Pancreas (tissue), 10 donors: ENCODE data around the gene NECAB2. TPM values are rescaled to one million over a fixed set of nuclear protein-coding genes. Genes with fewer than 3 reads are reported as not detected.
A peak's percentile ranks its signal among the peaks of the same experiment; 100 is the strongest.

ENCODE experiments used
- ATAC-seq, 4 donors: fragments of 200-7000 bp; cut with Tn5 transposase; one replicate each; pipeline versions ENCODE4 v1.8.0 to v1.9.1; 2020; ENCODE audit warnings: mild to moderate bottlenecking in 4 of 4, moderate library complexity in 4 of 4
- DNase-seq, 6 donors: peaks; one replicate each; pipeline ENCODE4 v3.0.0-alpha.2; 2020
- FAIRE-seq: peaks from 2 replicates; lab custom pipeline; 2012; peaks lifted over from hg19 to GRCh38; lab: Jason Lieb, UNC
- H3K27ac ChIP-seq, 4 donors: fragments of 200-600 bp; sonication (generic); 1 replicate in 3 of 4; 2 replicates in 1 of 4; pipeline versions ENCODE4 v1.5.0 to v1.8.0; 2020
- H3K27me3 ChIP-seq, 4 donors: fragments of 200-600 bp; one replicate each; pipeline ENCODE4 v1.8.0; 2021
- H3K36me3 ChIP-seq, 3 donors: fragments of 200-600 bp; sonication (generic) in 1 of 3; one replicate each; pipeline versions ENCODE4 v1.5.0 to v1.8.0; 2020 to 2021
- H3K4me1 ChIP-seq, 3 donors: fragments of 200-600 bp; one replicate each; pipeline ENCODE4 v1.8.0; 2021
- H3K4me3 ChIP-seq, 4 donors: fragments of 200-600 bp; sonication (generic) in 2 of 4; one replicate each; pipeline versions ENCODE4 v1.5.0 to v1.8.0; 2020 to 2021
- H3K9me3 ChIP-seq, 4 donors: fragments of 200-600 bp; one replicate each; pipeline ENCODE4 v1.8.0; 2021
- CTCF ChIP-seq, 4 donors: fragments of 200-600 bp; sonication (generic) in 3 of 4; IDR thresholded peaks; one replicate each; pipeline versions ENCODE4 v1.5.0 to v1.8.0; 2021; ENCODE audit warnings: antibody characterized with exemption in 4 of 4
- WGBS, 2 donors: extraction: QIAGEN DNeasy Blood & Tissue Kit; methylation state at CpG; one replicate each; pipeline ENCODE4 v1.1.7; 2013; 5-methylcytosine and 5-hydroxymethylcytosine counted together
- intact Hi-C, 3 donors: fragments of 100-400 bp; cut with DNase I; formaldehyde crosslinking; loops; one replicate each; pipeline versions ENCODE4 v1.11.1 to v1.14.2; 2022
- polyA plus RNA-seq, 2 donors: library from polyadenylated mRNA; stranded (reverse); fragments of 200-250 nt; gene quantifications; one replicate each; pipeline ENCODE4 v1.2.3, GENCODE V29; 2013
- total RNA-seq, 6 donors: library from RNA; stranded (reverse); fragmentation: NEBNext Ultra II Directional in 4 of 6; extraction: Animal tissue kit (Norgen Biotek cat#: 25700) in 4 of 6; gene quantifications; one replicate each; pipeline versions ENCODE4 v1.2.1 to v1.2.4, GENCODE V29; 2021 to 2023
- donor health status: healthy with polysubstance abuse.
- donor health status: DM: no; HTN: no; CAD: no; lungs with moderate emphysema.
- donor health status: DM: no; HTN: no; CAD: no.
- donor health status: control.
- donor health status: control.
- donor health status: Bipolar disorder and iron deficiency.
- donor health status: DM: yes; HTN: yes; CAD: no.
- donor health status: DM: no; HTN: no; CAD: no.
- donor health status: DM: no; HTN: no; CAD: no.
- donor health status: DM: yes; HTN: yes; CAD: no.

The NECAB2 gene
- total and polyA plus RNA-seq, 8 donors, result 0.37 to 23.8 (median 1.2) TPM

GRCh38 chr16:84014570-84015327, 46.7 kb downstream of the NECAB2 start:
- no peaks in the 10 kb centered on the region for H3K9me3 ChIP-seq
- H3K27ac ChIP-seq, result no peak overlapping the region
- no peak for ATAC-seq
- no peak for TF ChIP-seq CTCF (IDR thresholded peaks at IDR 0.05)
- FAIRE-seq, result no peak
- H3K4me3 ChIP-seq, result no peak overlapping the region
- 61 to 67% methylated on average over 14 of the region's 14 CpGs for WGBS, 2 donors
- no peaks in the 10 kb centered on the region for H3K36me3 ChIP-seq
- peak in 1 of 6 donors; percentile 43 for DNase-seq
- intact Hi-C loops, result no loop called here
- H3K27me3 ChIP-seq, result no peaks in the 10 kb centered on the region
- H3K4me1 ChIP-seq, result no peaks in the 10 kb centered on the region

GRCh38 chr16:84015399-84015798, 47.4 kb downstream of the NECAB2 start:
- no peak for TF ChIP-seq CTCF (IDR thresholded peaks at IDR 0.05)
- intact Hi-C loops, result no loop called here
- no peak for ATAC-seq
- DNase-seq, result no peak
- Histone ChIP-seq H3K9me3 (no peaks in the 10 kb centered on the region), H3K4me3 (no peak overlapping the region), H3K27ac (no peak overlapping the region), H3K36me3 (no peaks in the 10 kb centered on the region), H3K4me1 (no peaks in the 10 kb centered on the region), H3K27me3 (no peaks in the 10 kb centered on the region)
- WGBS, 2 donors, result 78 to 83% methylated on average over 12 of the region's 12 CpGs
- FAIRE-seq, result no peak

- ATAC-seq (no peak), DNase-seq (no peak), FAIRE-seq (no peak)
- 87 to 96% methylated on average over 12 of the region's 12 CpGs for WGBS, 2 donors
- intact Hi-C loops, result no loop called here
- TF ChIP-seq CTCF (IDR thresholded peaks at IDR 0.05), result no peak
- no peaks in the 10 kb centered on the region for H3K4me1 ChIP-seq
- no peaks in the 10 kb centered on the region for H3K9me3 ChIP-seq
- no peak overlapping the region for H3K4me3 ChIP-seq
- H3K27me3 ChIP-seq, result no peaks in the 10 kb centered on the region
- H3K27ac ChIP-seq, result no peak overlapping the region
- H3K36me3 ChIP-seq, result no peaks in the 10 kb centered on the region
These were observed 48.4 kb downstream of the NECAB2 start for GRCh38 chr16:84016477-84016876.

GRCh38 chr16:84018710-84019109, 50.7 kb downstream of the NECAB2 start:
- Histone ChIP-seq H3K4me3 (no peak overlapping the region), H3K36me3 (no peaks in the 10 kb centered on the region), H3K9me3 (no peaks in the 10 kb centered on the region), H3K4me1 (no peaks in the 10 kb centered on the region), H3K27ac (no peak overlapping the region), H3K27me3 (no peaks in the 10 kb centered on the region)
- intact Hi-C loops, result no loop called here
- no peak for DNase-seq
- no peak for FAIRE-seq
- no peak for ATAC-seq
- WGBS, 2 donors, result 85 to 91% methylated on average over 4 of the region's 4 CpGs
- no peak for TF ChIP-seq CTCF (IDR thresholded peaks at IDR 0.05)

- H3K27ac ChIP-seq, result no peak overlapping the region
- no peaks in the 10 kb centered on the region for H3K36me3 ChIP-seq
- H3K9me3 ChIP-seq, result no peaks in the 10 kb centered on the region
- intact Hi-C loops, result no loop called here
- no peaks in the 10 kb centered on the region for H3K4me1 ChIP-seq
- FAIRE-seq, result no peak
- no peak for TF ChIP-seq CTCF (IDR thresholded peaks at IDR 0.05)
- no peaks in the 10 kb centered on the region for H3K27me3 ChIP-seq
- DNase-seq, result no peak
- ATAC-seq, result no peak
- WGBS, 2 donors, result 86 to 92% methylated on average over 9 of the region's 9 CpGs
- no peak overlapping the region for H3K4me3 ChIP-seq
These were observed 52.3 kb downstream of the NECAB2 start for GRCh38 chr16:84020353-84020752.
